Neutrophil (primary cell): ENCODE results near the gene SAMD11.
"Not testable (repeated sequence)": the region's sequence is repeated elsewhere in the genome, so short reads cannot be mapped to it uniquely, and the experiment has no call there.

Experiments used
- H3K27ac ChIP-seq: fragments of 200-600 bp; sonication (generic); 2 replicates; pipeline ENCODE4 v1.5.1; 2016; ENCODE audit warnings: mild to moderate bottlenecking, moderate library complexity
- H3K27me3 ChIP-seq: fragments of 200-600 bp; sonication (generic); 2 replicates; pipeline ENCODE4 v1.6.0; 2016; ENCODE audit warnings: mild to moderate bottlenecking
- H3K36me3 ChIP-seq: fragments of 200-600 bp; sonication (generic); 2 replicates; pipeline ENCODE4 v1.5.1; 2017
- H3K4me1 ChIP-seq, 2 experiments: fragments of 200-600 bp in 1 of 2; sonication (generic) in 1 of 2; 1 replicate in 1 of 2; 2 replicates in 1 of 2; pipeline versions ENCODE4 v1.5.1 to v1.6.1; 2013 to 2016; ENCODE audit warnings: low read depth in 1 of 2, low read length in 1 of 2, mild to moderate bottlenecking in 1 of 2, moderate library complexity in 1 of 2; ENCODE audit not compliant: control insufficient read depth in 1 of 2, insufficient read depth in 1 of 2
- H3K4me3 ChIP-seq, 2 experiments: fragments of 200-600 bp in 1 of 2; sonication (generic) in 1 of 2; 1 replicate in 1 of 2; 2 replicates in 1 of 2; pipeline ENCODE4 v1.5.1; 2013 to 2016; ENCODE audit warnings: low read depth in 1 of 2, low read length in 1 of 2, mild to moderate bottlenecking in 1 of 2, moderate library complexity in 1 of 2
- H3K9me3 ChIP-seq: fragments of 200-600 bp; sonication (generic); 2 replicates; pipeline ENCODE4 v1.5.1; 2016
- TF ChIP-seq, protein P1 (sequence below): fragments of 200-600 bp; sonication (generic); IDR thresholded peaks from 2 replicates; pipeline ENCODE4 v1.5.1; 2016; ENCODE audit warnings: antibody characterized with exemption

The SAMD11 gene

DNA sequence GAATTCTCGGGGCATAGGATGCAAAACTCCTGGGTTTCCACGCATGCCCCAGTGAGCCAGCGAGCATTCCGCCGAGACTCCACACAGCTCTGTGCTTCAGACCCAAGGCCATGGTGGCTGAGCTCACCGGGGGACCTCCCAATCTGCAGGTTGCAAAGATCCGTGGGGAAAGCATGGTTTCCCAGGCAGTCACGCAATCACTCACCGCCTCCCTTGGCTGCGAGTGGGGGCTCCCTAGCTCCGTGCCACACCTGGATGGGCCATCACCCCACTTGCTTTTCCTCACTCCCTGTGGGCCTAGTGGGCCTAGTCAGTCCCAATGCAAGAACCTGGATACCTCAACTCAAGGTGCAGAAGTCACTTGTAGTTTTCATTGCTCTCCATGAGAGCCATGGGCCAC, 37.0 kb upstream of the SAMD11 start:
- Histone ChIP-seq H3K4me3 (no peak overlapping the region), H3K9me3 (no peaks in the 10 kb centered on the region), H3K27me3 (peaks cover 5% of the 10 kb centered on the region), H3K27ac (no peak overlapping the region), H3K36me3 (no peaks in the 10 kb centered on the region), H3K4me1 (no peaks in the 10 kb centered on the region)
- TF ChIP-seq, protein P1, sequence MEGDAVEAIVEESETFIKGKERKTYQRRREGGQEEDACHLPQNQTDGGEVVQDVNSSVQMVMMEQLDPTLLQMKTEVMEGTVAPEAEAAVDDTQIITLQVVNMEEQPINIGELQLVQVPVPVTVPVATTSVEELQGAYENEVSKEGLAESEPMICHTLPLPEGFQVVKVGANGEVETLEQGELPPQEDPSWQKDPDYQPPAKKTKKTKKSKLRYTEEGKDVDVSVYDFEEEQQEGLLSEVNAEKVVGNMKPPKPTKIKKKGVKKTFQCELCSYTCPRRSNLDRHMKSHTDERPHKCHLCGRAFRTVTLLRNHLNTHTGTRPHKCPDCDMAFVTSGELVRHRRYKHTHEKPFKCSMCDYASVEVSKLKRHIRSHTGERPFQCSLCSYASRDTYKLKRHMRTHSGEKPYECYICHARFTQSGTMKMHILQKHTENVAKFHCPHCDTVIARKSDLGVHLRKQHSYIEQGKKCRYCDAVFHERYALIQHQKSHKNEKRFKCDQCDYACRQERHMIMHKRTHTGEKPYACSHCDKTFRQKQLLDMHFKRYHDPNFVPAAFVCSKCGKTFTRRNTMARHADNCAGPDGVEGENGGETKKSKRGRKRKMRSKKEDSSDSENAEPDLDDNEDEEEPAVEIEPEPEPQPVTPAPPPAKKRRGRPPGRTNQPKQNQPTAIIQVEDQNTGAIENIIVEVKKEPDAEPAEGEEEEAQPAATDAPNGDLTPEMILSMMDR: no peak

DNA sequence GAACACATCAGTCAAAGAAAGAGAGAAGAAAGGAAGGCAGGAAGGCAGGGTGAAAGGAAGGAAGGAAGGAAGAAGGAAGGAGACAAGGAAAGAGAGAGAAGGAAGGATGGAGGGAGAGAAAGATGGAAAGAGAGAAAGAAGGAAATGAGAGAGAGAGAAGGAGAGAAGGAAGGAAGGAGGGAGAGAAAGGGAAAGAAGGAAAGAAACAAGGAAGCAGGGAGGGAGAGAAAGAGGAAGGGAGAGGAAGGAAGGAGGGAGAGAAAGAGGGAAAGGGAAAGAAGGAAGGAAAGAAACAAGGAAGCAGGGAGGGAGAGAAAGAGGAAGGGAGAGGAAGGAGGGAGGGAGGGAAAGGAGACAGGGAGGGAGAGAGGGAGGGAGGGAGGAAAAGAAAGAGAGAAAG, 35.4 kb upstream of the SAMD11 start:
- no peak overlapping the region for H3K4me3 ChIP-seq
- no peak overlapping the region for H3K27ac ChIP-seq
- no peaks in the 10 kb centered on the region for H3K9me3 ChIP-seq
- no peaks in the 10 kb centered on the region for H3K36me3 ChIP-seq
- H3K4me1 ChIP-seq: no peaks in the 10 kb centered on the region
- TF ChIP-seq, protein P1: no peak
- H3K27me3 ChIP-seq: peaks cover 4% of the 10 kb centered on the region

DNA sequence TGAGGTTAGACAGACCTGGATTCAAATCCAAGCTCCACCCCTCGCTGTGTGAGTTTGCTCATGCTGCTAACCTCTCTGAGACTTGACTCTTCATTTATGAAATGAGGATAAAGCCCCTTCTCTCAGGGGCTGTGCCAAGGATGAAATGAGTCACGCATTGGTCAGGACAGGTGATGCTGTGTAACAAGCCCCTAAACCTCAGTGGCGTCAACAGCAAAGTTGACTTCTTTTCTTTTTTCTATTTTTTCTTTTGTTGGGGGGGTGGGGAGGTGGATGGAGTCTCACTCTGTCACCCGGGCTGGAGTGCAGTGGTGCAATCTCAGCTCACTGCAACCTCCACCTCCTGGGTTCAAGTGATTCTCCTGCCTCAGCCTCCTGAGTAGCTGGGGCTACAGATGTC, 33.9 kb upstream of the SAMD11 start:
- H3K27ac ChIP-seq, H3K4me1 ChIP-seq, H3K4me3 ChIP-seq, H3K9me3 ChIP-seq, H3K36me3 ChIP-seq, H3K27me3 ChIP-seq: not testable (repeated sequence)

DNA sequence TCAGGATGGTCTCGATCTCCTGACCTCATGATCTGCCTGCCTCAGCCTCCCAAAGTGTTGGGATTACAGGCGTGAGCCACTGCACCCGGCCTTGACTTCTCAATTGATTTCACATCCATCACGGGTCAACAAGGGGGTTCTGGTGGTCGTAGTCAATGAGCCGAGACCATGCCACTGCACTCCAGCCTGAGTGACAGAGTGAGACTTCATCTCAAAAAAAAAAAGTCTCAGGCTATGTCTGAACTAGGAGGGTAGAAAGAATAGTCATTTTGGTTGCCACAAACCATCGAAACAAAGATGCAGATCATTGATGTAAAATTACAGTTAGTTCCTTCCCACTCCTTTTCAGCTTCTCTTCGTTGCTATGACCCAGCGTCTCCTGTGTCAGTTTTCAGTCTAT, 33.5 kb upstream of the SAMD11 start:
- not testable (repeated sequence) for H3K4me1 ChIP-seq, H3K9me3 ChIP-seq, H3K27ac ChIP-seq, H3K27me3 ChIP-seq, H3K4me3 ChIP-seq, H3K36me3 ChIP-seq

DNA sequence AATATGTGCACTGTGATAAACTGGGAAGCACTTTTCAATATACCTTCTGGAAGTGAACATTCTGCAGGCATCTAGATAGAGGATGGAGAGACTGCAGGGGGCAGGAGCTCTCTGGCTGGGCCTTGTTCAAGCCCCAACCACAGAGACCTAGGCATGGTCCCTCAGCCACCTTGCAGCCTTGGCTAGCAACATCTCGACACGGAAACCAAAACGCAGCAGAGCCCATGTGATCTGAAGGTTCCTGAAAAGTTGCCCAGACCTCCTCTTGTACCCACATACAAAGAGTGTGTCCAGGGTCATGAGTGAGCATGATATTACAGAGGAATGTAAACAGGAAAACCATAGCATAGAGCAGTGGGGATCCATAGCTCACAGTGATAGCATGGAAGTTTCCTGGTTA, 33.1 kb upstream of the SAMD11 start:
- no peaks in the 10 kb centered on the region for H3K36me3 ChIP-seq
- peaks cover 10% of the 10 kb centered on the region for H3K27me3 ChIP-seq
- no peak overlapping the region for H3K4me3 ChIP-seq
- H3K27ac ChIP-seq: no peak overlapping the region
- TF ChIP-seq, protein P1: no peak
- H3K4me1 ChIP-seq: no peaks in the 10 kb centered on the region
- H3K9me3 ChIP-seq: no peaks in the 10 kb centered on the region

DNA sequence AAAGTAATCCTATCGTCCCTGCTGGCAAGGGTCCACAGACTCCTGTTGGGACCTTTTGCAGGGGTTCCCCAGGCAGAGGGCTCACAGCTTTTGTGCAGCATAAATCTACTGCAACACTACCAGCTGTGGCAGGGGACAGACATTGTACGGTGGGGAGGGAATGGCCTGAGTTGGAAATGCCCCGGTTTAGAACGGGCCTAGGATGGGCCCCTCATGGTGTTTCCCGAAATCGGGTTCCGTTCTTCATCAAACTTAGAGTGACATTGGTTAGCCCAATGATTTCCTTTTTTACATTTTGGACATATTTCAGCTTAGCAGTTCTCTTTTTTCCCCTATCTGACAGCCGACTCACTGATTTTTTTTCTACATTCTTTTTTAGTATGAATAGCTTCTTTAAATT, 26.5 kb upstream of the SAMD11 start:
- TF ChIP-seq, protein P1: no peak
- H3K4me1 ChIP-seq: no peaks in the 10 kb centered on the region
- H3K27ac ChIP-seq: no peak overlapping the region
- no peaks in the 10 kb centered on the region for H3K9me3 ChIP-seq
- no peaks in the 10 kb centered on the region for H3K36me3 ChIP-seq
- peaks cover 73% of the 10 kb centered on the region for H3K27me3 ChIP-seq
- no peak overlapping the region for H3K4me3 ChIP-seq

DNA sequence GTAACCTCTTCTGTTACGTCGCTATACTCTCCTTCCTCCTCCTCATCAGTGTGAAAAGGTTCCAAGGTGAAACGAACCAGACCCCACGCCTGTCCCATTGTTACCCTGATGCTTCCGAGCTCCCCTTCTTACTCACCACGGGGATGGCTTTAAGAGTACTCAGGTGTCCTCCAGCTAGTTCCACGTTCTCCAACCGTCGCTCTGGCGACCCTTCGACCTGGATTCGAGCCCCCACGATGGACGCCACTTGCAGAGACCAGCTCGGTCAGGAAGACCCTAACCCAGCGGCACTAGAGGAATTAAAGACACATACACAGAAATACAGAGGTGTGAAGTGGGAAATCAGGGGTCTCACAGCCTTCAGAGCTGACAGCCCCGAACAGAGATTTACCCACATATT, 25.8 kb upstream of the SAMD11 start:
- H3K9me3 ChIP-seq, H3K27ac ChIP-seq, H3K4me1 ChIP-seq, H3K4me3 ChIP-seq, H3K36me3 ChIP-seq: not testable (repeated sequence)
- peaks cover 76% of the 10 kb centered on the region for H3K27me3 ChIP-seq
